Left ventricle myocardium superior (tissue), 1 donor: Measurements from ENCODE around the gene SUSD3. TPM values are rescaled to one million over a fixed set of nuclear protein-coding genes. Genes with fewer than 3 reads are reported as not detected.

Source experiments
- ATAC-seq: fragments of 200-7000 bp; cut with Tn5 transposase; one replicate; pipeline ENCODE4 v1.9.1; 2020; ENCODE audit warnings: mild to moderate bottlenecking, moderate library complexity
- DNase-seq: peaks from one replicate; pipeline ENCODE4 v3.0.0-alpha.2; 2020
- intact Hi-C: fragments of 100-400 bp; cut with micrococcal nuclease; formaldehyde crosslinking; loops from one replicate; pipeline ENCODE4 v1.11.0; 2022
- total RNA-seq: library from RNA; stranded (reverse); fragmentation: NEBNext Ultra II Directional; extraction: Animal tissue kit (Norgen Biotek cat#: 25700); gene quantifications from one replicate; pipeline ENCODE4 v1.2.1, GENCODE V29; 2021
- donor health status: DM: no; HTN: yes; CAD: no; lungs with severe emphysema.

Gene SUSD3
- total RNA-seq, 1 donor from 2014 or later: 0.87 TPM

DNA sequence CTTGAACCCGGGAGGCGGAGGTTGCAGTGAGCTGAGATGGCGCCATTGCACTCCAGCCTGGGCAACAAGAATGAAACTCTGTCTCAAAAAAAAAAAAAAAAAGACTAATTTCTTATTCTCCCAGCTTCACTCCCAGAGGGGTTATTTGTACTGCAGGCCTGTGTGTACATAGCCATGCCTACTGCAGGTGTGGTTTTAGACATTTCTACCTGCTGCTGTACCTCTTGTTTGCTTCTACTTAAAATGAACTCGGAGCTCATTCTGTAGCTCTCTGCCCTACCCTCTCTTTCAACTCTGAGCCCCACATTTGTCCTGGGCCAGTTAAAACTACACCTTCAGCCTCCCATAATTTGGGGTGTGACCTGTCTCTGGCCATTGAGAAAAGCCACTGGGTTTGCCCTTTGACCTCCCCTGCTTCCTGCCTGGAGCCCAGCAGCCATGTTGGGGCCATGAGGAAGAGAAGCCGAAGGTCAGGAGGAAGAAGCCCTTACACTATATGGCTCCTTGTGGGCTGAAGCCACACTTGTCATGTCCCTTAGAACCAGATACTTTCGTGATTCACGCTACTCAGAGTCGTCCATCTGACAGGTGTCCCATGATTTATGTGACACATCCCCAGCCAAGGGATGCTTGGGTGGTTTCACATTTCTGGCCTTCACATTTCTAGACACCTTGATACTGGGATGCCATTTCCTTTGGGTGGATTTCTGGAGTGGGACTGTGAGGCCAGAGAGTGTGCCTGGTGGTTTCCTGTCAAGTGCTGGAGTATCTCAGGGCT lies 28.1 kb downstream of the SUSD3 start:
- no peak for ATAC-seq
- intact Hi-C loops: no loop called here
- no peak for DNase-seq

- DNase-seq (no peak), ATAC-seq (no peak)
- intact Hi-C loops: no loop called here
Observed at GRCh38 chr9:93087971-93088655, 29.6 kb downstream of the SUSD3 start.

DNA sequence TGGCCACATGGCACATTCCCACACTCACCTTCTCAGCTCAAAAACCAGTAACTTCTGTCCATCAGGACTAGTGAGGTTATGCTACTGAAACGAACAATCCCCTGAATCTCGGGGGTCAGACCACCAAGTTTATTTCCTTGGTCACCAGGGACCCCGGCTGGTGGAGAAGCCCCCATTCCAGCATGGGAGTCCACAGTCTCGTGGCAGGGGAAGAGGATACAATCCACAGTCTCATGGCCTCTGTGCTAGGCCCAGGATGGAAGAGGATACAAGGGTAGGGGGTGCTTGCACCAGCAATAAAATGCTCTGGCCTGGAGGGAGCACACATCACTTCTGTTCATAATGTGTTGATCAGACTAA lies 30.1 kb downstream of the SUSD3 start:
- ATAC-seq: no peak
- intact Hi-C loops: no loop called here
- no peak for DNase-seq

GRCh38 chr9:93089024-93089423 lies 30.5 kb downstream of the SUSD3 start:
- ATAC-seq (no peak), DNase-seq (no peak)
- intact Hi-C loops: no loop called here

- intact Hi-C loops: no loop called here
- ATAC-seq: no peak
- no peak for DNase-seq
Observed at GRCh38 chr9:93089481-93089991, 31.0 kb downstream of the SUSD3 start.

GRCh38 chr9:93090091-93090655 lies 31.7 kb downstream of the SUSD3 start:
- no peak for ATAC-seq
- intact Hi-C loops: no loop called here
- DNase-seq: no peak

- intact Hi-C loops: no loop called here
- no peak for ATAC-seq
- DNase-seq: no peak
Observed at GRCh38 chr9:93091056-93091452, 32.6 kb downstream of the SUSD3 start.

DNA sequence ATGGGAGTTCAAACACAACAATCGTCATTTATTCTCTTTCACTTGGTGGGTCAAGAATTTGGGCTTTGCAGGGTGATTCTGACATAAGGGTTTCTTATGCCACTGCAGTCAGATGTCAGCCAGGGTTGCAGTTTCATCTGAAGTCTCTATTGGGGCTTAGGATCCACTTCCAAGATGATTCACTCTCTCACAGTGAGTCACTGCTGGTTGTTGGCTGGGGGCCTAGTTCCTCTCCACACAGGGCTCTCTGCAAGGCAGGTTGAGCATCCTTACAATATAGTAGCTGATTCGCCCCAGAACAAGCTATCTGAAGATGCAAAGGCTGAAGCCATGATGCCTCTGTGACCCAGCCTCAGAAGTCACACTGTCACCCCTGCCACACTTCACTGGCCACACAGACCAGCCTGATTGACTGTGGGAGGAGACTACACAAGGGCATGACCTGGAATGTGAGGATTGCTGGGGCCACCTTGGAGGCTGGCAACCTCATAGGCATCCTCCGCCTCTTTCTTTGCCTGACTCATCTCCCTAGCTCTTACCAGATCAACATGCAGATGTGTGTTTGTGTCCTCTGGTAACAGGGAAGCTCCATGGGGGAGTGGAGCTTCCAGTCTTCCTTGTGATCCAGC lies 33.1 kb downstream of the SUSD3 start:
- DNase-seq: no peak
- no peak for ATAC-seq

DNA sequence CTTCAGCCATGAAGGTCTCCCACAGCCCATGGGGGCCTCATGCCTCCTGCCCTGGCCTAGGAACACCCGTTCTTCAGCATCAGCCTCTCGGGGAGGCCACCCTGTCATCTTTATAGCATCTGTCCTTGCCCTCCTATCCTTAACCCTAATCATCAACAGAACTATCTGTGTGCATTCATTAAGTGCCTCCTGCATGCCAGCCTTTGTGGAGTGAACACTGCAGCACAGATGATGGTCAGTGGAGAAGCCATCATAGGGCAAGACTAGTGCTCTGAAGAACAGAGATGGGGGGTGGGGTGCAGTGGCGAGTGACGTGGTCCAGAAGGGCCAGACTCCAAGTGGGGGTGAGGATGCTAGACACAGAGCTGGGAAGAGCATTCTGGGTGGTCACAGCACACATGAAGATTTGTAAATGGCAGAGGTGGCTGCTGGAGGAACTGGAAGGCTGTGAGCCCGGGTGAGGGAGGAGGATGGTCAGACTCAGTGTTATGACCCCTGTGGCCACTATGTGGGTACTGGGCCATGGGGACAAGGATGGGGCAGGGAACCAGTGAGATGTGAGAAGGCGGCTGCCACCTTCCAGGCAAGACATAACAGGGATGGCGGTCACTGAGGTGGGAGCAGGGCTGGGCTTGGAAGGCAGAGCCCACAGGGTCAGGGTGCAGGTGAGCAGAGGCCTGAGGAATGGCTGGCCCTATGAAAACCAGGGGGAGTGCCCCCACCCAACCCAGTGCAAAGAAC lies 33.9 kb downstream of the SUSD3 start:
- no peak for ATAC-seq
- intact Hi-C loops: no loop called here
- DNase-seq: no peak

More for the DNA sequence above, 33.1 kb downstream of the SUSD3 start:
- intact Hi-C loops: no loop called here

DNA sequence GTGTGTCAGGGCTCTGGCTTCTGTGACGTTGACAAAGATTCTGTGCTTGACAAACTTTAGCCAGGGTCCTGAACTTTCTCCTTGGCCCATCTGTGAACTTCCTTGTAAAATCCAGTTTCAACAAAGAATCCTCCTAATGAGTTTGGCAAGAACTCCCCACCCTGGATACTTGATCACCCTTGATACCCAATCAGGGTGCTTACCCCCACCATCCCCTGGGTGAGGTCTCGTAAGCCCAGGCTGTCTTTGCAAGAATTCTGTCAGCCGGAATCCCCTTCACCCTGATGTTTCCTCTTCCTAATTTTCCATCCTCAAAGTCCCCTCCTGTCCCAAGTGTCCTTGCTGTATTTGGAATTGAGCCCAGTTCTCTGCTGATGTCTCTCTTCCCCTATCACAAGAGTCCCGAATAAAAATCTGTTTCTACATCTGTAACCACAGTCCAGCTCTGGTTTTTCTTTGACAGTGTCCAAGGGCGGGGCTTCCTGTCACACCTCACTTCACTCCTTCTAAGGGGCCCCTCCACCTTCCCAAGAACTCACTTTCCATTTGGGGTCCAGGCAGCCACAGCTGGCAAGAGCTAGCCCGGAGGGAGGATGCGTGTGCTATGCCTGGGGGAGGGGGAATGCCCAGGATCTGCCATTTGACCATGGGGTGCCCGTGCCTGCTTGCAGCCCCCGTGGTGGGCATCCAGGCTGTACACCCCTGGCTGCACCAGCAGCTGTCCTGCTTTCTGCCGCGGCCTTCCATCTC lies 34.8 kb downstream of the SUSD3 start:
- no peak for DNase-seq
- intact Hi-C loops: no loop called here
- ATAC-seq: no peak

GRCh38 chr9:93093877-93094657 lies 35.6 kb downstream of the SUSD3 start:
- intact Hi-C loops: no loop called here
- no peak for ATAC-seq
- DNase-seq: no peak

DNA sequence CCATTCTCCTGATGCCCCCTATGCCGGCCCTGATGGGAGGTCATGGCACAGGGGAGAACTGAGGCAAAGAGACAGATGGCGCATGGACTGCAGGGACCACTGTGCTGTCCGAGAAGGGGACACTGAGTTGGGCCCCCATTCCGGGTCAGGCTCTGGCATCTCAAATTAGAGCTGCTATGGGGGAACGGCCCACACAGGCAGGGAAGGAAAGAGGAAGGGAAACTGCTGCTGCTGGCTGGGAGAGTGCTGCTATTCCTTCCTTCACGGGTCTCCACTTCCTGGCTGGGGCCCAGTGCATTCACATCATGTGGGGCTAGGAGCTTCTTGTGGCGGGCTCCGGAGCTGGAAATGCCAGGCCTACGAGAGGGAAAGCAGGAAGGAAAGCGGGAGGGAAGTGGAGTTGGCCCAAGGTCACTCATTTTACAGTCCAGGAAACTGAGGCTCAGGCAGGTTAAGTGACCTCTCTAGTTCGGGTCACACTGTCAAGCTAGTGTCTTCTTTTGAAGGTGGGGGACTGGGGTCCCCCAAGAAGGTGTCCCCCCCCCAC lies 36.2 kb downstream of the SUSD3 start:
- ATAC-seq: peak; percentile 0
- intact Hi-C loops: no loop called here

DNA sequence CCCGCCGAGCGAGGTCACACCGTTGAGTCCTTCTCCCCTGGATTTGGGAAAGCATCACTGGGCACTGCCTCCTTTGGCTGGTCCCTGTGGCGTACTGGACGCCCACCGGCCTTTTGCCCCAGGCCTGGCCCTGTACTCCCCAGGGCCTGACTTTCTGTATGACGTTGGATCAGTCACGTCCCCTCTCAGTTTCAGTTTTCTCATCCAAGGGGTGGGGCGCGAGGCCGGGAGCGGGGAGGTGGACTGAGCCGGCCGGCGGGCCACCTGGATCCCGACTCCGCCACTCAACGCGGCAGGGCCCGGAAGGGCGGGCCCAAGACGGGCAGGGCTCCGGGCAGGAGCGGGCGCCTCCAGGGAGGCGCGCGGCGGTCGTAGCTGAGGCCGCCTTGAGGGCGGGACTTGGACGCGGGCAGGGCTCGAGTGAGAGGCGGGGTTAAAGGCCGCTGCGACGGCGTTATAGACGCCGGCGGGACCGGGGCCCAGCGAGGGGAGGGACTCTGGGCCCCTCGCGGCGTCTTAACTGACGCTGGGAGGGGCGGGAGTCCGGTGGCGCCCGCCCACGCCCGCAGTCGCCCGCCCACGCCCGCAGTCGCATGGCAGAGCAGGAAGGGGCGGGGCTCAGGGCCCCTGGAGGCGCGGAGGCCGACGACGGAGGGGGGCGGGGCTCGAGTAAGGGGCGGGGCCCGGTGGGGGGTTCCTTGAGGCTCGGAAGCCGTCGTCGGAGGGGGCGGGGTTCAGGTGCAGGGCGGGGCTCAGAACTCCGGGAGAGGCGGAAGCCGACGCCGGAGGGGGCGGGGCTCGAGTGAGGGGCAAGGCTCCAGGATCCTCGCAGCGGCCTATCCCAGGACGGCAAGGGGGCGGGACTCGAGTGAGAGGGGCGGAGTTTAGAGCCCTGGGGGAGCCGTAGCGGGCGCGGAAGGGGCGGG lies 37.0 kb downstream of the SUSD3 start:
- intact Hi-C loops: no loop called here
- ATAC-seq (peak; percentile 86), DNase-seq (peak; percentile 100)

More for the DNA sequence above, 36.2 kb downstream of the SUSD3 start:
- DNase-seq: peak; percentile 72

DNA sequence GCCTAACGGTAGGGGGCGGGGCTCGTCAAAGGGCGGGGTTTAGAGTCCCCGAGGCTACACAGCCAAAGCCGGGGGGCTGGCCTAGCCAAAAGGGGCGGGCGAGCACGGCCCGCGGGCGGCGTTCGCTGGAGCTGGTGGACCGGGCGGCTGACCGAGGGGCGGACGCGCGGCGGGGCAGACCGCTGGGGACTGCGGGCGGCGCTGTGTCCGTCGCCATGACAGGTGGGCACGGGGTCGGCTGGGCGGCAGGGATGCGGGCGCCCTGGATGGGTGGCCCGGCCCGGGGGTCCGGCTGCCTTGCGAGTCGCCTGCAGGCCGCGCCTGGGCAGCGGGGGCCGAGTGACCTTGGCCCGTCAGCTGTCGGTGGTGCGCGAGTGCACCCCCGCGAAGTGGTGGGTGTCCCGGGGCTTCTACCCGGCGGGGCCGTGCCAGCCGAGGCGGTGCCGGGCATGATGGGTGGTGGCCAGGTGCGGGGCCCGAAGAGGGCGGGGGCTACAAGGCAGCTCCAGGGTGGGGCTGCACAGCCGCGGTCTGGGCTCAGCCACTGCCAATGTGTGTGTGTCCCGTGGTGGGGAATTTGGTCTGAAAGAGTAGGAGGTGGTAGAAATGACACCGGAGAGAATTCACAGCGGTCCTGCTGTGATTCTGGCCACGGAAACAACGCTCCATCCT lies 37.8 kb downstream of the SUSD3 start, which contains the start of gene CARD19:
Gene CARD19, plus strand, starts transcription at position 87 of the 672 bp plus-strand sequence. Its CDS starts 129 bp downstream, at position 216.
- intact Hi-C loops: no loop called here
- peak; percentile 11 for ATAC-seq
- no peak for DNase-seq

DNA sequence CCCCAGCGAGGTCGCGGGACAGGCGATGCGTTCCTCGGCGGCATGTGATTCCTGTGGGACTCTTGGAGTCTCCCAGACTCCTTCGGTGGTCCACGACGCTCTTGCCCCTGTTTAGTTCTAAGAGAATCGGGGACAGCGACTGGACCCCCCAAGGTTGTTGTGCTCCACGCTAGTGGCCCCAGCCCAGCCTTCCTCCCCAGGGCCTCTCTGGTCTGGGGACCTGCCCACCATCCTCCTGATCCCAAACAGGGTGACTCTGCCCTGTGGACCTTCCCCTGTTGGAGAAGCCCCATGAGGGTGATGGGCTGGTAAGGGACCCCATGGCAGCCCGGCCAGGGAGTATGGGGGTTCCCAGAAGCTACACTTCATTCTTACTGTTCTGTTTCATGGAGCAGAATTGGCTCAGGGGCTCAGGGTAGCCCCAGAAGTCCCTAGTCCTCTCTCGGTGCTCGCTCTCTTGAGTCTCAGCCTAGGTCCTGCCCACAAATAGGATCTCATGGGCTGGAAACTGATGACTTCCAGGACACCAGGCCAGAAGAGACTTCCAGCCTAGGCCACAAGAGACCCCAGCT lies 38.4 kb downstream of the SUSD3 start:
- ATAC-seq (no peak), DNase-seq (no peak)
- intact Hi-C loops: no loop called here
